Measurements from ENCODE around the gene VAV1. TPM values are rescaled to one million over a fixed set of nuclear protein-coding genes. Genes with fewer than 3 reads are reported as not detected.

Gene VAV1
- total and polyA plus RNA-seq, 2 of the 13 experiments (the other 11 are each of a cell fraction or from before 2014, with no cell fraction given) = not detected

- no peak for TF ChIP-seq ZNF574 (CRISPR knock-in tag; IDR thresholded peaks at IDR 0.05)
Measured at GRCh38 chr19:6852001-6852400, 79.5 kb downstream of the VAV1 start (continued).

GRCh38 chr19:6853868-6854267 lies 81.4 kb downstream of the VAV1 start:
- DNase-seq (ENCODE audit: low spot score) (no peak), FAIRE-seq (no peak), ATAC-seq (no peak)
- Histone ChIP-seq H3K4me2 (ENCODE audit: low read depth, low read length) (no peak overlapping the region), H3K4me1 (ENCODE audit: insufficient read depth, low read length) (no peaks in the 10 kb centered on the region), H3K27ac (ENCODE audit: extremely low read length, insufficient read depth, low read length) (no peak overlapping the region), H4K20me1 (ENCODE audit: insufficient read depth, low read length) (no peaks in the 10 kb centered on the region), H3K79me2 (ENCODE audit: insufficient read depth, low read length) (no peaks in the 10 kb centered on the region), H3K9ac (ENCODE audit: insufficient read depth, low read depth, low read length) (no peak overlapping the region), H2AFZ (ENCODE audit: low read length) (no peak overlapping the region), H3K36me3 (replicated peaks in 1 of 2; ENCODE audit: control insufficient read depth in 1 of 2, insufficient read depth in 2 of 2, low read length in 2 of 2) (no peaks in the 10 kb centered on the region), H3K27me3 (ENCODE audit: control insufficient read depth in 1 of 2, insufficient read depth in 2 of 2, low read length in 2 of 2) (peaks cover 0 to 4% of the 10 kb centered on the region in 2 experiments; a peak in 1 of 5 replicates), H3K9me3 (ENCODE audit: low read length) (no peaks in the 10 kb centered on the region), H3K4me3 (replicated peaks in 1 of 3; ENCODE audit: insufficient read depth in 1 of 3, low read depth in 2 of 3, low read length in 3 of 3) (no peak overlapping the region)
- CTCF ChIA-PET (ENCODE audit: low intra/inter-chr PET ratio, low total read pairs) = no interaction called here
- TF ChIP-seq HHEX (CRISPR knock-in tag; IDR thresholded peaks at IDR 0.05) (no peak), RFX1 (IDR thresholded peaks at IDR 0.05) (no peak), ATF7 (IDR thresholded peaks at IDR 0.05) (peak; percentile 71), ATF7 (CRISPR knock-in tag; IDR thresholded peaks at IDR 0.05) (no peak)
- no TSS peak for BruUV-seq (replicated peaks)
- intact Hi-C loops (cut with micrococcal nuclease; ENCODE audit: unreplicated experiment) (no loop called here), in situ Hi-C loops (cut with HindIII; ENCODE audit: extremely low pct_ligation_motif_present, low pct_unique_long_range_greater_than_20kb) (loop anchor here (25.0 kb wide), 1 partner anchor 217 kb away; no protein-coding TSS in a partner anchor)
- 44% methylated on average over 11 of the region's 11 CpGs for WGBS (ENCODE audit: low lambda C conversion rate)
- POLR2A ChIA-PET = no interaction called here

GRCh38 chr19:6854758-6855157 lies 82.2 kb downstream of the VAV1 start:
- no TSS peak for BruUV-seq (replicated peaks)
- no peak overlapping the region for H2AFZ ChIP-seq (ENCODE audit: low read length)
- ATAC-seq = no peak
- no peak overlapping the region for H3K4me3 ChIP-seq (replicated peaks in 1 of 3; ENCODE audit: insufficient read depth in 1 of 3, low read depth in 2 of 3, low read length in 3 of 3)
- no peak for DNase-seq (ENCODE audit: low spot score)
- no peak overlapping the region for H3K9ac ChIP-seq (ENCODE audit: insufficient read depth, low read depth, low read length)
- no peak overlapping the region for H3K27ac ChIP-seq (ENCODE audit: extremely low read length, insufficient read depth, low read length)
- ChIA-PET POLR2A (no interaction called here), CTCF (ENCODE audit: low intra/inter-chr PET ratio, low total read pairs) (no interaction called here)
- 2% methylated on average over 2 of the region's 2 CpGs for WGBS (ENCODE audit: low lambda C conversion rate)
- H3K4me2 ChIP-seq (ENCODE audit: low read depth, low read length) = no peak overlapping the region
- no peak for FAIRE-seq
- no peaks in the 10 kb centered on the region for H3K9me3 ChIP-seq (ENCODE audit: low read length)
- no peaks in the 10 kb centered on the region for H4K20me1 ChIP-seq (ENCODE audit: insufficient read depth, low read length)
- no peaks in the 10 kb centered on the region for H3K4me1 ChIP-seq (ENCODE audit: insufficient read depth, low read length)
- no peaks in the 10 kb centered on the region for H3K79me2 ChIP-seq (ENCODE audit: insufficient read depth, low read length)
- in situ Hi-C loops (cut with HindIII; ENCODE audit: extremely low pct_ligation_motif_present, low pct_unique_long_range_greater_than_20kb) (loop anchor here (25.0 kb wide), 1 partner anchor 217 kb away; no protein-coding TSS in a partner anchor), intact Hi-C loops (cut with micrococcal nuclease; ENCODE audit: unreplicated experiment) (no loop called here)
- H3K36me3 ChIP-seq (replicated peaks in 1 of 2; ENCODE audit: control insufficient read depth in 1 of 2, insufficient read depth in 2 of 2, low read length in 2 of 2) = no peaks in the 10 kb centered on the region
- peaks cover 0 to 4% of the 10 kb centered on the region in 2 experiments; a peak in 1 of 5 replicates for H3K27me3 ChIP-seq (ENCODE audit: control insufficient read depth in 1 of 2, insufficient read depth in 2 of 2, low read length in 2 of 2)
- TF ChIP-seq FLYWCH1 (CRISPR knock-in tag; IDR thresholded peaks at IDR 0.05) (no peak), MED8 (CRISPR knock-in tag; IDR thresholded peaks at IDR 0.05; ENCODE audit: insufficient replicate concordance) (no peak), MLXIP (CRISPR knock-in tag; IDR thresholded peaks at IDR 0.05; ENCODE audit: borderline replicate concordance) (no peak), CBX2 (IDR thresholded peaks at IDR 0.05; ENCODE audit: low read depth, low read length) (no peak), CBX2 (CRISPR knock-in tag; IDR thresholded peaks at IDR 0.05; ENCODE audit: low read depth) (no peak), REXO4 (CRISPR knock-in tag; IDR thresholded peaks at IDR 0.05; ENCODE audit: borderline replicate concordance) (no peak)
